ENCODE results near the gene ZNF101.

The ZNF101 gene

GRCh38 chr19:19668230-19669012 is at the start of gene ZNF101:
ZNF101 (plus strand) TSS chr19:19668839; CDS start chr19:19668964, 125 bp downstream.
- peak within 1 kb of the TSS; percentile 80 for H3K27ac ChIP-seq
- no peak for TF ChIP-seq ZFX (IDR thresholded peaks at IDR 0.05)
- TF ChIP-seq, protein P1, sequence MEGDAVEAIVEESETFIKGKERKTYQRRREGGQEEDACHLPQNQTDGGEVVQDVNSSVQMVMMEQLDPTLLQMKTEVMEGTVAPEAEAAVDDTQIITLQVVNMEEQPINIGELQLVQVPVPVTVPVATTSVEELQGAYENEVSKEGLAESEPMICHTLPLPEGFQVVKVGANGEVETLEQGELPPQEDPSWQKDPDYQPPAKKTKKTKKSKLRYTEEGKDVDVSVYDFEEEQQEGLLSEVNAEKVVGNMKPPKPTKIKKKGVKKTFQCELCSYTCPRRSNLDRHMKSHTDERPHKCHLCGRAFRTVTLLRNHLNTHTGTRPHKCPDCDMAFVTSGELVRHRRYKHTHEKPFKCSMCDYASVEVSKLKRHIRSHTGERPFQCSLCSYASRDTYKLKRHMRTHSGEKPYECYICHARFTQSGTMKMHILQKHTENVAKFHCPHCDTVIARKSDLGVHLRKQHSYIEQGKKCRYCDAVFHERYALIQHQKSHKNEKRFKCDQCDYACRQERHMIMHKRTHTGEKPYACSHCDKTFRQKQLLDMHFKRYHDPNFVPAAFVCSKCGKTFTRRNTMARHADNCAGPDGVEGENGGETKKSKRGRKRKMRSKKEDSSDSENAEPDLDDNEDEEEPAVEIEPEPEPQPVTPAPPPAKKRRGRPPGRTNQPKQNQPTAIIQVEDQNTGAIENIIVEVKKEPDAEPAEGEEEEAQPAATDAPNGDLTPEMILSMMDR (conservative IDR thresholded peaks at IDR 0.05) = no peak

DNA sequence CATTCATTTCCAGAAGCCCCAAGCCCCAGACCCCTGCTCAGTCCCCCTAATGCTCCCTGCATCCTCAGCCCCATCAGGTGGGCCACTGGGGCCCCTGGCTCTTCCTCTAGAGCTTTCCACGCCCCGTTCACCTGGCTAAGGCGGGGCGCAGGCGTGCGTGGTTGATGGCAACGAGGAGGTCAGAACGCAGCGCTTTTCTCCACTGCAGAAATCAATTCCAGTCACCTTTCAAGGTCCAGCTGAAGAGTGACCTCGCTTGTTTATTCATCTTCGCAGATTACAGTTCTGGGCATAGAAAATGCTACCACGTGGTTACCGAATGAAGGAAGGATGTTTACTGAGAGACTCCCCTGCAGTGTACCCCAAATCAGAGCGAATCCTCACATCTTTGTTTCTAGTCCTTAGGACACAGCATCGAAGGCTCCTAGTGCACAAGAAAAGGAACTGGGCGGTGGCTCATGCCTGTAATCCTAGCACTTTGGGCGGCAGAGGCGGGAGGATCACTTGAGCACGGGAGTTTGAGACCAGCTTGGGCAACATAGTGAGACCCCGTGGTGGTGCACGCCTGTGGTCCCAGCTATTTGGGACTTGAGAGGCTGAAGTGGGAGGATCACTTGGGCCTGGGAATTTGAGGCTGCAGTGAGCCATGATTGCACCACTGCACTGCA is 49.3 kb upstream of the ZNF101 start:
- TF ChIP-seq, protein P1 (conservative IDR thresholded peaks at IDR 0.05) = no peak
- TF ChIP-seq ZFX (IDR thresholded peaks at IDR 0.05) = no peak
- peak overlapping the region; percentile 64 for H3K27ac ChIP-seq

DNA sequence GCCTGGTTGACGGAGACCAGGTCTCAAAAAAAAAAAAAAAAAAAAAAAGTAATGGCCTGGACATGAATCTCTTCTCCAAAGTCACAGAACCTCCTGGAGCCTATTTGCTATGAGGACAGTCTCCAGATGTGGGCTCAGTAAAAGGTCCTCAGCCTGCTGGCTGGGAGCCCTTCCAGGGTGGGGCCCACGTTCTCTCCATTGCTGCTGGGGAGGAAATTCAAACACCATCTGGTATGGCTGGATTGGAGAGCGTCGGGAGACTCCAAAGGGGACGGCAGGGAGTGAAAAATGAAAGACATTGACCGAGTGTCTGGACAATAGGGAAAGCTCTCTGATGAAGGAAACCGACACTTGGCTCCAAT is 48.8 kb upstream of the ZNF101 start:
- no peak overlapping the region for H3K27ac ChIP-seq
- TF ChIP-seq, protein P1 (conservative IDR thresholded peaks at IDR 0.05) = no peak
- no peak for TF ChIP-seq ZFX (IDR thresholded peaks at IDR 0.05)

DNA sequence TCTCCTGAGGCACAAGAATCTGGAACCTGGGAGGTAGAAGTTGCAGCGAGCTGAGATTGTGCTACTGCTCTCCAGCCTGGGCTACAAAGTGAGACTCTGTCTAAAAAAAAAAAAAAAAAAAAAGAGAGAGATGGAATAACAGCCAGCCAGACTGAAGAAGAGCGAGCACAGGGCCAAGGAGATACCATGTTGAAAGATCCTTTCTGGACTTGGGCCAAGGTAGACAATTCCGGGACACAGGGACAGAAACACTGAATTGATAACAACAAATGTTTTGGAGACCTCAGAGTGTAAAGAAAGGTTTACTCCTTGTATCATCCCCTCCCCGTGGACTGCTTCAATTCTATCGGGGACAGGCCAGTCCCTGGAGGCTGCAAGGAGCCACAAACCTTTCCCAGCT is 45.3 kb upstream of the ZNF101 start:
- TF ChIP-seq, protein P1 (conservative IDR thresholded peaks at IDR 0.05) = no peak
- TF ChIP-seq ZFX (IDR thresholded peaks at IDR 0.05) = no peak
- no peak overlapping the region for H3K27ac ChIP-seq

GRCh38 chr19:19624032-19624570 is 44.5 kb upstream of the ZNF101 start:
- H3K27ac ChIP-seq = no peak overlapping the region
- TF ChIP-seq, protein P1 (conservative IDR thresholded peaks at IDR 0.05) = no peak
- no peak for TF ChIP-seq ZFX (IDR thresholded peaks at IDR 0.05)

- TF ChIP-seq, protein P1 (conservative IDR thresholded peaks at IDR 0.05) = no peak
- no peak for TF ChIP-seq ZFX (IDR thresholded peaks at IDR 0.05)
- H3K27ac ChIP-seq = peak overlapping the region; percentile 74
These were observed 41.8 kb upstream of the ZNF101 start for GRCh38 chr19:19626516-19627472.

Data from C4-2B (cell line).